Mucosa of descending colon (tissue), 3 donors: ENCODE results near the gene SEC24D. TPM values are rescaled to one million over a fixed set of nuclear protein-coding genes. Genes with fewer than 3 reads are reported as not detected.

Experiments used
- ATAC-seq: fragments of 200-7000 bp; cut with Tn5 transposase; one replicate; pipeline ENCODE4 v1.9.1; 2020; ENCODE audit warnings: mild to moderate bottlenecking, moderate library complexity
- DNase-seq, 3 donors: peaks; one replicate each; pipeline ENCODE4 v3.0.0-alpha.2; 2020
- H3K36me3 ChIP-seq: fragments of 200-600 bp; one replicate; pipeline ENCODE4 v1.8.0; 2021; ENCODE audit warnings: low read depth, mild to moderate bottlenecking
- H3K4me1 ChIP-seq: fragments of 200-600 bp; one replicate; pipeline ENCODE4 v1.8.0; 2021; ENCODE audit warnings: low read depth, mild to moderate bottlenecking
- H3K4me3 ChIP-seq: fragments of 200-600 bp; one replicate; pipeline ENCODE4 v1.8.0; 2021; ENCODE audit warnings: mild to moderate bottlenecking
- H3K9me3 ChIP-seq: fragments of 200-600 bp; one replicate; pipeline ENCODE4 v1.8.0; 2021; ENCODE audit warnings: mild to moderate bottlenecking
- CTCF ChIP-seq: fragments of 200-600 bp; IDR thresholded peaks from one replicate; pipeline ENCODE4 v1.8.0; 2022; ENCODE audit warnings: antibody characterized with exemption, mild to moderate bottlenecking
- intact Hi-C, 2 donors: fragments of 100-400 bp; cut with DNase I in 1 of 2; cut with micrococcal nuclease in 1 of 2; formaldehyde crosslinking; loops; one replicate each; pipeline versions ENCODE4 v1.11.0 to v1.11.1; 2022; cut with DNase I, micrococcal nuclease
- total RNA-seq, 3 donors: library from RNA; stranded (reverse); fragmentation: NEBNext Ultra II Directional in 2 of 3; extraction: Animal tissue kit (Norgen Biotek cat#: 25700) in 2 of 3; gene quantifications; one replicate each; pipeline versions ENCODE4 v1.2.1 to v1.2.4, GENCODE V29; 2021 to 2023
- donor health status: DM: no; HTN: no; CAD: no; lungs with moderate emphysema.
- donor health status: DM: no; HTN: no; CAD: no.
- donor health status: DM: no; HTN: yes; CAD: no.

The SEC24D gene
- total RNA-seq, 3 donors from 2014 or later: 22.1 to 55.6 (median 45.3) TPM

- Histone ChIP-seq H3K9me3 (no peaks in the 10 kb centered on the region), H3K36me3 (no peaks in the 10 kb centered on the region), H3K4me1 (no peaks in the 10 kb centered on the region), H3K4me3 (no peak overlapping the region)
- intact Hi-C loops: no loop called here
- DNase-seq: no peak
- no peak for ATAC-seq
- TF ChIP-seq CTCF: no peak
Observed at GRCh38 chr4:118729287-118730286, 106.3 kb downstream of the SEC24D start.

- no peak for DNase-seq
- Histone ChIP-seq H3K9me3 (no peaks in the 10 kb centered on the region), H3K4me3 (no peak overlapping the region), H3K4me1 (no peaks in the 10 kb centered on the region), H3K36me3 (no peaks in the 10 kb centered on the region)
- TF ChIP-seq CTCF: no peak
- ATAC-seq: no peak
- intact Hi-C loops: no loop called here
Observed at GRCh38 chr4:118727360-118727759, 108.6 kb downstream of the SEC24D start.

- Histone ChIP-seq H3K4me1 (no peaks in the 10 kb centered on the region), H3K36me3 (no peaks in the 10 kb centered on the region), H3K4me3 (no peak overlapping the region), H3K9me3 (no peaks in the 10 kb centered on the region)
- no peak for TF ChIP-seq CTCF
- ATAC-seq (no peak), DNase-seq (no peak)
- intact Hi-C loops: no loop called here
Observed at GRCh38 chr4:118723369-118723768, 112.6 kb downstream of the SEC24D start.

- H3K4me1 ChIP-seq: no peaks in the 10 kb centered on the region
- no peaks in the 10 kb centered on the region for H3K9me3 ChIP-seq
- intact Hi-C loops: no loop called here
- ATAC-seq (no peak), DNase-seq (no peak)
- TF ChIP-seq CTCF: no peak
- H3K36me3 ChIP-seq: no peaks in the 10 kb centered on the region
- H3K4me3 ChIP-seq: no peak overlapping the region
Observed at GRCh38 chr4:118721752-118722151, 114.2 kb downstream of the SEC24D start.

GRCh38 chr4:118718511-118719170 lies 117.3 kb downstream of the SEC24D start:
- H3K4me3 ChIP-seq: no peak overlapping the region
- intact Hi-C loops: no loop called here
- no peaks in the 10 kb centered on the region for H3K4me1 ChIP-seq
- DNase-seq (no peak), ATAC-seq (no peak)
- TF ChIP-seq CTCF: no peak
- H3K9me3 ChIP-seq: no peaks in the 10 kb centered on the region
- no peaks in the 10 kb centered on the region for H3K36me3 ChIP-seq
